ENCODE results near the gene IQSEC1.
A peak's percentile ranks its signal among the peaks of the same experiment; 100 is the strongest.

The IQSEC1 gene

DNA sequence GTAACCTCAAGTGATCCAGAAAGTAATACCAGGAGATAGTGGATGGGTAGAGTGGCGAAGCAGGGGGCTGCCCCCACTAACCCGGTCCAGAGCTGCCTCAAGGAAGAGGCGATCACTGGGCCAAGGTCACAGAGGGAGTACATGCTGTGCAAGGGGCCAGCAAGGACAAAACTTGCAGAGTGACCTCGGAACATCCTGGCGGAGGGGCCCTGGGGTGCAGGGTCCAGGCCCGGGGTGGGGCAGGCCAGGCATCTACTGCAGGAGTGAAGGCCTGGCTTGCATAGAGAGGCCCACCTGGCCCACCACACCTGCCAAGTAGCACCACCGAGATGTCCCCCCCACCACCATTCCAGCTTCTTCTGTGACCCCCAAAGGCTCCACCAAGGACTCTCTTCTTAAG, 17.6 kb downstream of the IQSEC1 start:
- no peak overlapping the region for H3K27ac Mint-ChIP-seq
- no peaks in the 10 kb centered on the region for H3K27me3 Mint-ChIP-seq
- H3K4me1 Mint-ChIP-seq (ENCODE audit: low read depth): peaks cover 3% of the 10 kb centered on the region
- H3K9me3 Mint-ChIP-seq: no peaks in the 10 kb centered on the region
- no peak overlapping the region for H3K4me3 Mint-ChIP-seq
- H3K36me3 Mint-ChIP-seq (ENCODE audit: low read depth): no peaks in the 10 kb centered on the region

DNA sequence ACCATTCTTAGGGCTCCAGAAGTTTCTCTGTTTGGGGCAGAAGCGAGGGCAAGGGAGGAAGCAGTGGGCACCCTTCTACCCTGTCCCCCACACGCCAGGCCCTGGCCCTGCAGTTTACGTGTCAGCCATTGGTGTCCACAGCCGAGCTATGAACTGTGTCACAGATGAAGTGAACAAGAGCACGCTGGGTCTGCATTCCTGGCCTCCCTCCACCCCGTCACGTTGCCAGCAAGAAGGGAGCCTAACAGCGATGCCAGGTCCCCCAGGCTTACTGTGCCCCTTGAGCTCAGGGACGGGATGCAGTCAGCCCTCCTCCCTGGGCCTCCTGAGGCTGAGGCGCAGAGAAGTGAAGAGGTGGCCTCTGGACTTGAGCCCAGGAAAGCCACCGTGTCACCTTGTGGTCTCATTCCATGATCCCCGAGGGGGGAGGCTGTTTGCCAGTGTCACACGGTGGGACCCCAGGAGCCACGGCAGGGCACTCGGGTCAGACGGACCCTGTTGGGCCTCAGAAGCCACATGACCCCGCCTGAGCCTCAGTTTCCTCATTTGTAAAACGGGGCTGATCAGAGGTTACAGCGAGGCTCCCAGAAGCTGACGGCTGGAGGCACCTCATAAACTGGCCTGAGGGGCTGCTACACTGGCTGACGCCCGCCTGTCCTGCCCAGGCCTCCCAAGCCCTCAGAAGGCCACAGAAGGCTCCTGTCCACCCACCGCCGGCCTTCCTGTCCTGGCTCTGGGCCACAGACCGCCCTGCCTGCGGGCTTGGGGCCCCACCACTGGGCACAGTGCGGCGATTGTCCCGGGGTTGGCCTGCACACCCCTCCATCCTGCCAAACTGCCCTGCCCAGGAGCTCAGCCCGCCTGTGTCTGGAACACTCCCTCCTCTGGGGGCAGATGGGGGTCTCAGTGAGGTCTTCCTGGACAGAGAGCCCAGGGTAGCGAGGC, 18.6 kb downstream of the IQSEC1 start:
- Mint-ChIP-seq H3K9me3 (no peaks in the 10 kb centered on the region), H3K4me1 (ENCODE audit: low read depth) (peaks cover 3% of the 10 kb centered on the region), H3K27me3 (no peaks in the 10 kb centered on the region), H3K27ac (no peak overlapping the region), H3K36me3 (ENCODE audit: low read depth) (no peaks in the 10 kb centered on the region), H3K4me3 (no peak overlapping the region)

DNA sequence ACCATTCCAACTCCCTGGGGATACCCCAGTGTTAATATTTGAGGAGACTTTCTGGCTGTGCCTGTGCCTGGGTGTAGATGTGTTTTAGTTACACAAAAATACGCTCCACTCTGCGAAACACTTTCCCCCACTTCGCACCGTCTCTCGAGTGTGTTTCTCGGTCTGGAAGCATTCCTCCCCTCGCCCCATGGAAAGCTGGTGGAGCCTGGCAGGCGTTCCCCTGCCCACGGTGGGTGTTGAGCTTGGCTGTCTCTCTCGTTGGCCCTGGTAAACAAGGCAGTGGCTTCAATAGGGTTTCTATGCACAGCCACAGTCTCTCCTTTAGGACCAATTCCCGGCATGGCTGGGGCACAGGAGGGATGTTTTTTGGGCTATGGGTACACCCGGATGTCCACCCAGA, 19.3 kb downstream of the IQSEC1 start:
- Mint-ChIP-seq H3K27ac (no peak overlapping the region), H3K9me3 (no peaks in the 10 kb centered on the region), H3K36me3 (ENCODE audit: low read depth) (no peaks in the 10 kb centered on the region), H3K4me1 (ENCODE audit: low read depth) (peaks cover 3% of the 10 kb centered on the region), H3K4me3 (no peak overlapping the region), H3K27me3 (no peaks in the 10 kb centered on the region)

DNA sequence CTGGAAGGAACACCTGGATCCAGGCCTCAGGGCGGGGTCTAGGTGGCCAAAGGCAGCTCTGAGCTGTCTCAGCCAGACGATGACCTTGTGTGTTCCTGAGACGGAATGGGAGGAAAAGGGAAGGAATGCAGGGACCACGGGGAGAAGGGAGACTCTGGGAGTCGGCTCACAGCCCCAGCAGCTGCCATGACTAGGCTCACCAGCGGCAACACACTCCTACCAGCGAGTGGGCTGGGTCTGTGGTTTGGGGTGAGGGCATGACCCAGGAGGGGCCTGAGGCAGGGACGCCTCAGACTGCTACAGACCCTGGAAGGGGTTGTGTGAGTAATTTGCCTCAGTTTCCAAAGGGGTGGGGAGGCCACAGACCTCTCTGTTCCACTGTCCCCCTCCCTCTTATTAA, 19.8 kb downstream of the IQSEC1 start:
- H3K27ac Mint-ChIP-seq: no peak overlapping the region
- peaks cover 4% of the 10 kb centered on the region for H3K4me1 Mint-ChIP-seq (ENCODE audit: low read depth)
- no peaks in the 10 kb centered on the region for H3K36me3 Mint-ChIP-seq (ENCODE audit: low read depth)

DNA sequence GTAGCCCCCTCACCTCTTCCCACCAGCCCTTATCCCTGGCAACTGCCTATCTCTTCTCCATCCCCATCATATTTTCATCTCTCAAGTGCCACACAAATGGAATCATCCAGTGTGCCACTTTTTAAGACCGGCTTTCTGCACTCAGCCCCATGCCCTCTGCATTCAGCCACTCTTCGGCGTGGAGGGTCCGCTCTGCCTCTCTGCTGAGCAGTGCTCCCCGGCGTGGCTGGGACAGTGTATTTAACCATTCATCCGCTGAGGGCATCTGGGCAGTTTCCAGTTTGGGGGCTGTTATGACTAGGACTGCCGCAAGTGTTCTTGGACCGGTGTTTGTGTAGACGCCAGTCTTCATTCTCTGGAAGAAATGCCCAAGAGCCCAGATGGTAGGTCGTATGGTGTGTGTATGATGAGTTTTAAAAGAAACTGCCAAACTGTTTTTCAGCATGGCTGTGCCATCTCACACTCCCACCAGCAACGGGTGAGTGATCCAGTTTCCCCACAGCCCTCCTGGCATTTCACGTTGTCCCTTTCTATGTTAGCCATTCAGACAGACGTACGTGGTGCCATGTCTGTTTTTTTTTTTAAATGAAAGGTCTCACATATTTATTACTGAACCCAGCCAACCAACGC, 20.9 kb downstream of the IQSEC1 start:
- no peaks in the 10 kb centered on the region for H3K9me3 Mint-ChIP-seq
- H3K4me3 Mint-ChIP-seq: no peak overlapping the region
- no peaks in the 10 kb centered on the region for H3K36me3 Mint-ChIP-seq (ENCODE audit: low read depth)
- H3K4me1 Mint-ChIP-seq (ENCODE audit: low read depth): peaks cover 10% of the 10 kb centered on the region
- no peak overlapping the region for H3K27ac Mint-ChIP-seq
- H3K27me3 Mint-ChIP-seq: no peaks in the 10 kb centered on the region

More for the DNA sequence above, 19.8 kb downstream of the IQSEC1 start:
- Mint-ChIP-seq H3K9me3 (no peaks in the 10 kb centered on the region), H3K27me3 (no peaks in the 10 kb centered on the region), H3K4me3 (no peak overlapping the region)

DNA sequence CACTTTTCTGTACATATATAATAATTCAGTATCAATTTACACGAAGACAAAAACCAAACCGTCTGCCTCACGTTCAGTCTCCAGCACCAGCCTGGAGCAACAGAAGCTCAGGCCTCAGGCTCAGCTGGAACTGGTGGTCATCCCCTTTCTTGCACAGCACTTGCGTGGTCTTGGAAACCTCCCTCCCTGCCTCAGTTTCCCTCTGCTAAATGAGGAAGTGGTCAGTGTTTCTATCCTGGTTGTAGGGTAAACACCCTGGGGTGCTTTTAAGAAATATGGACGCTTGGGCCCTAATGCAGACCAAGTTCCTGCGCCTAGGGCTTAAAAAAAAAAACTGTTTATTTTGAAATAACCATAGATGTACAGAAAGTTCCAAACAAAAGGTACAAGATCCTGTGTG, 21.6 kb downstream of the IQSEC1 start:
- H3K36me3 Mint-ChIP-seq (ENCODE audit: low read depth): no peaks in the 10 kb centered on the region
- no peak overlapping the region for H3K27ac Mint-ChIP-seq
- H3K9me3 Mint-ChIP-seq: no peaks in the 10 kb centered on the region
- no peak overlapping the region for H3K4me3 Mint-ChIP-seq
- no peaks in the 10 kb centered on the region for H3K27me3 Mint-ChIP-seq
- H3K4me1 Mint-ChIP-seq (ENCODE audit: low read depth): peaks cover 14% of the 10 kb centered on the region

DNA sequence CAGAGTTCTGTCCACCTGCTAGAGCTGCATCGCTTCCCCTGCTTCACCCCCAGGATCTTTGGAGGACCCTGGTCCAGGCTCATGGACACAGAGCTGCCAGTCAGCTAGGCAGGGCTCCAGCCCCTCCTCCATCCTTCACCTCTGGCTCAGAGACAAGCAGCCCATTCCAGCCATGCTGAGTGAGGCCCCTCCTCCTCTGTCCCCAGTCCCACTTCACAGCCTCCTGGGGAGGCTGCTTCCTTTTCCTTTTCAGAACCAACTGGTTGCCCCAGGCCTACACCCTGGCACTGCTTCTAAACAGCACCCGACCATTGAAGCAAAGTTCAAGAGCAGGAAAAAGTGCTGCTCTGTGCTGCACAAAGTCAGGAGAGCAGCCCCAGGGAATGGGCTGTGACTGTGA, 22.2 kb downstream of the IQSEC1 start:
- Mint-ChIP-seq H3K36me3 (ENCODE audit: low read depth) (no peaks in the 10 kb centered on the region), H3K4me3 (no peak overlapping the region), H3K9me3 (no peaks in the 10 kb centered on the region), H3K4me1 (ENCODE audit: low read depth) (peaks cover 16% of the 10 kb centered on the region), H3K27ac (no peak overlapping the region), H3K27me3 (no peaks in the 10 kb centered on the region)

DNA sequence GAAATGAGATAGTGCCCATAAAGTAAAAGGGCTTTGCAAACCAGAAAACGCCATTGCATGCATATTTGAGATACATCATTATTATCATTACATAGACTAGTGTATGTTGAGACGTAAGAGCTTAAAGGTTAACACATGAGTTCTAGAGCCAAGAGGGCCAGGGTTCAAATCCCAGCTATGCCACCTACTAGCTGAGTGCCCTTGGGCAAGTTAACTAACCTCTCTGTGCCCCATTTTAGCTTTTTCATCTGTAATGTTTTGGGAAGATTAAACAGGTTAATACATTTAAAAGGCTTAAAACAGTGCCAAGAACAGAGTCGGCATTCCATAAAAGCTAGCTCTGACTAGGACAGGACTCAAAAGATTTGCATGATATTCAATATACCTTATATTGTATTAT, 22.8 kb downstream of the IQSEC1 start:
- Mint-ChIP-seq H3K27me3 (no peaks in the 10 kb centered on the region), H3K27ac (no peak overlapping the region), H3K9me3 (no peaks in the 10 kb centered on the region), H3K36me3 (ENCODE audit: low read depth) (no peaks in the 10 kb centered on the region), H3K4me3 (no peak overlapping the region), H3K4me1 (ENCODE audit: low read depth) (peaks cover 22% of the 10 kb centered on the region)

DNA sequence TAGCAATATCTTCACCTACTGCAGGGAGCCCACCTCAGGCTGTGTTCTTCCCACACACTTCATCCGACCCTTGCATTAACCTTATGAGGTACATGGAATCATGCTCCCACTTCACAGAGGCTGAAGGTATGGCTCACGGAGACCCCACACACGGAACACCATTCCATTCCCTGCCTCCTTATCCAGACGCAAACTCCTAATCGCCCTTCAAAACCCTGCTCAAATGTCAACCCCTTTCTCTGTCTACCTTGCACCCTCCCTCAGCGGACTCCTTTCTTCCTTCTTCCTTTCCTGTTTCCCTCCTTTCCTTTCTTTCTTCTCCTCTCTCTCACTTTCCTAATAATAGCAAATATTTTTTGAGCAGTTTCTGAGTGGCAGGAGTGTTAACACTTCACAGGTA, 23.8 kb downstream of the IQSEC1 start:
- H3K4me3 Mint-ChIP-seq: no peak overlapping the region
- no peaks in the 10 kb centered on the region for H3K36me3 Mint-ChIP-seq (ENCODE audit: low read depth)
- H3K27me3 Mint-ChIP-seq: no peaks in the 10 kb centered on the region
- H3K9me3 Mint-ChIP-seq: no peaks in the 10 kb centered on the region
- no peak overlapping the region for H3K27ac Mint-ChIP-seq
- H3K4me1 Mint-ChIP-seq (ENCODE audit: low read depth): peaks cover 22% of the 10 kb centered on the region

DNA sequence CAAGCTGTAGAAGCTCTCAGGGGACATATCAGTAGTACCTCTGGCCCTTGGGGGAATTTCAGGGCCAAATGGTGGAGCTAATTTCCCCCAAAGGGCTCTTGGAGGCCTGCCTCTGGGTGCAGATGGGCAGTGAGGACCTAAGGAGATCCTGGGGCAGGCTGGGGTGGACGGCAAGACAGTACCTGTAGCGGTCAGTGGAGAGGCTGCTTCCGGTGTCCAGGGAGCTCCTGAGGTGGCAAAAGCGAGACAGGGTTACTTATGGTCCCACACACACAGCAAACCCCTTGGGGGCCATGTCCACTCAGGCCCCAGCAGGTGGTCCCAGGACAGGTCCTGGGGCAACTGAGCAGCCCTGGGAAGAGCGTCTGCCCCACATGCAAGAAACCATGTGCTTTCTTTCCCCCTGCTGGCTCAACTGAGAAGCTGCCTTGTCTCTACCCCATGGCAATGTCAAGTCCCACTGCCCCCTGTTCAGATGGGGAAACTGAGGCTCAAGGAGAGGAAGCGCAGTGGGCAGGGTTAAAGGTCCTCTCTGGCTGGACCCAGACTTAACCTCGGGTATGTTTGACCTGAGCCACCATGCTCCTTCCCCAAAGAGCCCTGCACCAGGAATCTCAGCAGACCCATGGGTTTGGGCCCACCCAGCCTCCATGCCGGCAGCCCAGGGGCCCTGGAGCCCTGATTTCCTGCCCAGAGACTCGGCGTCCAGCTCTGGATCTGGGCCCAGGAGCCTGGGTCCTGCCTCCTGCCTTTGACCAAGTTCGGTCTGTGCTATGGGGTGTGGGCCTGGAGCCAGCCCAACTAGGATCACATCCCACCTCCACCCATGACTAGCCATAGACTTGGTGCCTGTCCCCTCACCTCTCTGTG, 25.7 kb downstream of the IQSEC1 start:
- Mint-ChIP-seq H3K9me3 (no peaks in the 10 kb centered on the region), H3K4me3 (no peak overlapping the region), H3K4me1 (ENCODE audit: low read depth) (peaks cover 18% of the 10 kb centered on the region), H3K27me3 (no peaks in the 10 kb centered on the region), H3K27ac (peak overlapping the region; percentile 28), H3K36me3 (ENCODE audit: low read depth) (no peaks in the 10 kb centered on the region)

DNA sequence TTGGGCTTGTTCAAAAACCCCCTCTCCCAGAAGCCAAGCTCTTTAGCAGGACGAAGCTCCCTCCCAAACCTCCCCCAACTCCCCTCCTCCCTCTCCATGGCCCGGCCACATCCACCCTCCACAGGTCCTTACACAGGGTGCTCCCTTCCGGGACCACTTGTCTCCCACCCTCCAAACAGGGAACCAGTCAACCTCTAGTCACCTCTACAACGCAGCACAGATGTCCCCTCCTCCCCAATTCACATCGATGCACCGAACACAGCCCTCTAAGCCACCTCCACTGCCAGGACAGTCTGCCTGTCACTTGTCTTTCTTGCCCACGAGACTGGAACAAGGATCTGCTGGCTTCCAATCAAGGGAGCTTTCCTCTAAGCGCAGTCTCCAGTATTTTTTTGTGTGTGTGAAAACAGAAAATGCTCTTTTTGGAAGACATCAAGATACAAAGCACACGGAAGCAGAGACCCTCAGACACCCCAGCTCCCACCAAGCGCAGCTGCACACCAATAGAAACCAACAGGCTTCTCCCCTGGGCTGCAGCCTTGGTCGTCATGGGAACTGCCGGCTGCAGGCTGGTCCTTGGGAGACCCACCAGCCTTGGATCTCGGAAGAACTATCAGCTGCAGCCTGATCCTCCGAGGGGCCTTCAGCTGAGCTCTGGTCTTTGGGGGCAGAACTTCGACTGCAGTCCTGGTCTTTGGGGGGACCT, 26.5 kb downstream of the IQSEC1 start:
- peaks cover 18% of the 10 kb centered on the region for H3K4me1 Mint-ChIP-seq (ENCODE audit: low read depth)
- H3K27me3 Mint-ChIP-seq: no peaks in the 10 kb centered on the region
- H3K9me3 Mint-ChIP-seq: no peaks in the 10 kb centered on the region
- H3K27ac Mint-ChIP-seq: peak overlapping the region; percentile 34
- H3K36me3 Mint-ChIP-seq (ENCODE audit: low read depth): no peaks in the 10 kb centered on the region
- no peak overlapping the region for H3K4me3 Mint-ChIP-seq

DNA sequence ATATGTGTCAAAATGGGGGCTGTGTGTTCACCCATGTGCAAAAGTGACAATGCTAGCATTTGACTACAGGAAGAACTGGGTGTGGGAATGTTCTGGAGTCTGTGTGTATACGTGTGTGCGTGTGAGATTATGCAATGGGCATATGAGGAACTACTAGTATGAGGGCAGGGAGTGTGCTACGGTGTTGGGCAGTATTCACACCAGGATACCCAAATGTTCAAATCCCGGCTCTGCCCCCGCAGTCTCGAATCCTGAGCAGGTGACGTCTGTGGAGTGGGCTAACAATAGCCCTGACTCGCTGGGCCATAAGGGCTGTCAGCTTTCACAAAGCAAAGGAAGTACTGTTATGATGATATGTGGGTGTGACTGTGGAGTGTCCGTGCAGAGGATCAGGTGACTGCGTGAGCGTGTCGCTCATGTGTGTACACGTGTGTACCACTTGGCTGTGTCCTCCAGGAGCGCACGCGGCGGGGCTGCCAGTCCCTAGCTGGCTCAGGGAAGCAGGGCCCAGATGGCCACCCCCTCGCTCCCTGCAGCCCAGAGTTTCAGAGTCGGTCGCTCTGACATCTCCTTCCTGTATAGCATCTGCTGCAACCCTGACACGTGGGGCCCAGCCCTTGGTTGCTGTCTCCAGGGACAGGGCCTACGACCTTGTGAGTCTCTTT, 27.2 kb downstream of the IQSEC1 start:
- H3K27me3 Mint-ChIP-seq: no peaks in the 10 kb centered on the region
- H3K36me3 Mint-ChIP-seq (ENCODE audit: low read depth): no peaks in the 10 kb centered on the region
- no peak overlapping the region for H3K4me3 Mint-ChIP-seq
- peaks cover 24% of the 10 kb centered on the region for H3K4me1 Mint-ChIP-seq (ENCODE audit: low read depth)
- H3K27ac Mint-ChIP-seq: peak overlapping the region; percentile 17
- H3K9me3 Mint-ChIP-seq: no peaks in the 10 kb centered on the region

DNA sequence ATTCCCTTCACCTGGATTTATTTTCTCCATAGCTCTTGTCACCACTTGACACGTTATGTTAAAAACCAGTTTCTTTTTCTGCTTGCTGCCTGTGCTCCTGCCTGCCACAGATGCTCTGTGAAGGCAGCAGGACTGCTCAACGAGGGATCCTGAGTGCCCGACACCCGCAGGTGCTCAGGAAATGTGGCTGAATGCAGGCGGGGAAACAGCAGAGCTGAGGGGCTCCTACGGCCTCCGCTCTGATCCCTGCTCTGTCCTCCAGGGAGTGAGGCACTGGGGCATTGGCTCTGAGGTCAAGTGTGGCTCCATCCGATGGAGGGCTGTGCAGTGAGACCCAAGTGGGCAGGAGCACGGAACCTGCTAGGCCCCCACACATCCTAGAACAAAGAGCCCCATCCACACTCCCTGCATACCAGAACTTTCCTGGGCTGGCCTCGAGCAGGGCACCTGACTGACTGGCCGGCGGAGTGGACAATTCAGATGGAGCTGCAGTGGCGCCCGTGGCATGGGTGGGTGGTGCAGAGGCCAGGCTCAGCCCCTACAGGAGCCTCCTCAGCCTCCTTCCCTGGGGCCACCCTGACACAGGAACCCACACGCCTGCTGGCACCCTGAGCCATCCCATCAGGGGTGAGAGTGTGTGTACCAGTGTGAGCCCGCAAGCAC, 27.9 kb downstream of the IQSEC1 start:
- Mint-ChIP-seq H3K4me3 (no peak overlapping the region), H3K36me3 (ENCODE audit: low read depth) (no peaks in the 10 kb centered on the region), H3K27ac (peak overlapping the region; percentile 17), H3K27me3 (no peaks in the 10 kb centered on the region), H3K4me1 (ENCODE audit: low read depth) (peaks cover 31% of the 10 kb centered on the region), H3K9me3 (no peaks in the 10 kb centered on the region)

Data from stimulated activated naive CD8-positive, alpha-beta T cell treated with anti-CD3 and anti-CD28 coated beads, Interleukin-15, Interleukin-2, amounts not matched to agents 100 ng/mL and 50 ng/mL, for 24 hours (primary cell).